Fibroblast of peridontal ligament (primary cell): ENCODE data around the gene KRT82.
"Not testable (repeated sequence)": the region's sequence is repeated elsewhere in the genome, so short reads cannot be mapped to it uniquely, and the experiment has no call there.

ENCODE experiments used
- DNase-seq: peaks from one replicate; pipeline ENCODE4 v3.0.0-alpha.2; 2010; ENCODE audit errors: extremely low read depth

The KRT82 gene

DNA sequence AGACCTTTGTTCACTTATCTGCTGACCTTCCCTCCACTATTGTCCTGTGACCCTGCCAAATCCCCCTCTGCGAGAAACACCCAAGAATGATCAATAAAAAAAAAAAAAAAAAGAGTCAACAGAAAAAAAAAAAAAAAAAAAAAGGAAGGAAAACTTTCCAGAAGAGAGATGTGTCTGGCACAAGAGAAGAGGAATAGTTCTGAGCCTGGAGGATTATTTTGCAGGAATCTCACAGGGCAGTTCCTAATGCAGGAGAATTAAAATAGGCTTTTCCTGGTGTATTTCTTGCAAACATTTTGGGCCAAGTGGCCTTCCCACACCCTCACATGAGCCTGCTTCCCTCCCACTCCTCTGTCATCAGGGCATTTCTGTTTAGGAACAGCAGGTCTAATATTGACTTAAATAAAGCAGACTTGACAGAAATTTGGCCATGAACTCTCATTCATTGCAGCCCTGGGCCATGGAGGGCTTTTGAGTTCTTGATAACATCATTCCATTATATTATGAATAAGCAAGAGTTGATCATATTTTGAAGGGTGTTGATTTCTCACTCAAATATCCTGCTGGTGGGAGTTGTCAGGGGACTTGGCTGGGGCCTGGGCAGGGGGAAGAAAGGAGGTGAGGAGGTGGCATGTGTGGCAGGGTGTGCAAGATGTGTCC lies 4.6 kb upstream of the KRT82 start:
- not testable (repeated sequence) for DNase-seq

DNA sequence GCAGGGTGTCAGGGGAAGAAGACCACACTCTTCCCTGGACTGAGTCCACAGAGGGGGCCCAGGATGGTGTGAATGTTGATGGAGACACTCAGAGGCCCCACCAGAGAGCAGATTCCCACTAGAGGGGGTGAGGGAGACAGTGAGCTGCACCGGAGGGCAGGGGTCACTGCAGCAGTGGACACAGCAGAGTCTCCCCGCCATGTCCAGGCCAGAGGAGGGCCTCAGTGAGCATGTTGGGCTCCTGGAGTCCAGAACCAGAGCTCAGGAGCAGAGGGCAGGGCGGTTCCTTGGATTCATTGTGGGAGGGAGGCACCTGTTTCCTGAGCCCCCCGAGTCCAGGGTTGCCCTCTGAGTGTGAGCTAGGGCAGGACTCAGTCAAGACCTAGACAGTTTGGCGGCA lies 1.8 kb upstream of the KRT82 start:
- DNase-seq, result no peak

DNA sequence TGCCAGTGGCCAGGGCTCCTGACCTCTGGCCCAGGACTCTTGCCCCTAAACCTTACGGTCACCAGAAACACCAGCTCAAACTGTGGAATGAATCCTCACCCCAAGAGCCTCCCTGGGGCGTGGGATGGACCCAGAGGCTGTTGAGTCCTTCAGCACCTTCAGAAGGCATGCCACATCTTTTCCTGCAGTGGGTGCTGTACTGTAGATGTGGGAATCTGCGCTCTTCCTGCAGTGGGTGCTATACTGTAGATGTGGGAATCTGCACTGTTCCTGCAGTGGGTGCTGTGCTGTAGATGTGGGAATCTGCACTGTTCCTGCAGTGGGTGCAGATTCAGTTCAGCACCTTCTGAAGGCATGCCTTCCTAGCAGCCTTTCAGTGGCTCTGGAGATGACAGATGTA lies 1.2 kb downstream of the KRT82 start:
- DNase-seq, result no peak

DNA sequence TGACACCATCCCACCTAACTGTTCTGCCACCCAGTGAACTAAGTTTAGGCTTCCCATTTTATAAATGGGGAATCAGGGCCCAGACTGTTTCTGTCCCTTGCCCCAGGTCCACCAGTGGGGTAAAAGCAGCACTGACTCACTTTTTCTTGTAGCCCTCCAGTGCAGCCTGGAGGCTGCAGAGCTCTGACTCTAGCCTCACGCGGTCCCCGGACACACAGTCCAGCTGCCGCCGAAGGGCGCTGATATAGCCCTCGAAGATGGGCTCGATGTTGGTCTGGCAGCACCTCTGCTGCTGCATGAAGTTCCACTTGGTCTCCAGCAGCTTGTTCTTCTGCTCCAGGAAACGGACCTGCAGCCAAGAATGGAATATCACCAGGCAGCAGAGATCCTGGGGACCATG lies 2.6 kb downstream of the KRT82 start:
- no peak for DNase-seq

DNA sequence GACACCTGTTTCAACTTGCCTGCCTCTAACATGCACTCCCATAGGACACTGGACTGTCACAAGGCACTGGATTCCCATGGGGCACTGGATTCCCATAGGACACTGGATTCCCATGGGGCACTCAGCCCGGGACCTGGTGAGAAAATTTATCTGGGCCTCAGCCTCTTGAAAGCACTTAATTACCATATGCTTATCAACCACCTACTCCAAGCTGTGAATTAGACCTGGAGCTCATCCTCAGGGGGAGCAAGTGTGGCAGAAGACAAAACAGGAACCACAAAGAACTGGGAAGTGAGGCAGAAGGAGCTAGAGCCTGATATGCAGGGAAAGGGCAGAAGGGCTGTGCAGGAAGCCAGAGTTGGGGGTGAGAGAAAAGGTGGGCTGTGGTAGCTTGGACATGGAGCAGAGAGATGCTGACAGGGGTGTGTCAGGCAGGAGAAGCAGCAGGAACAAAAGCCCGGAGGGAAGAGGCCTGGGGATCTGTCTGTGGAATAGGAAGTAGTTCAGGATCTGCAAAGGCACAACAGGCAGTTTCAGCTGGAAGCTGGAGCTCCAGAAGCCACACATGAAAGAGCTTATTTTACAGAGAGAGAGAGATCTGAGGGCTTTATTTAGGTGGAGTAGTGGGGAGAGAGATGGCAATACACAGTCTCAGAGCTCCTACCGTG lies 3.1 kb downstream of the KRT82 start:
- no peak for DNase-seq

- no peak for DNase-seq
Measured at GRCh38 chr12:52402377-52402776, 3.8 kb downstream of the KRT82 start.

DNA sequence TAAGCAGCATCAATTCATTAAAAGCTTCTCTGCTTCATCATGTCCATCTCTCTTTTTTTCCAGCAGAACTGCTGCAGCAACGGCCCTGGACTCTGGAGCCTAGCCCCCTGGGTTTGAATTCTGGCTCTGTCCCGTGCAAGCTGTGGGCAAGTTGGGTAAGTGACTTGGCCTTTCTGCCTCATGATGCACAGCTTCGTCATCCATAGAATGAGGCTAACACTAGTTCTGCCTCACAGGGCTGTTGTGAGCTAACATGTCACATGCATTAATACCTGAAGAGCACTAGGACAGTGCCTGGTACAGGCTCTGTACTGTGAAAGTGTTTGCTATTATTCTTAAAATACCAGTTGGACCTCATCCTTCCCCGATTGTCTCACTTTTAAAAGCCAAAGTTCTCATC lies 4.2 kb downstream of the KRT82 start:
- DNase-seq, result no peak

GRCh38 chr12:52401526-52401925 lies 4.6 kb downstream of the KRT82 start:
- DNase-seq, result no peak

- no peak for DNase-seq
Measured at GRCh38 chr12:52400906-52401305, 5.2 kb downstream of the KRT82 start.

DNA sequence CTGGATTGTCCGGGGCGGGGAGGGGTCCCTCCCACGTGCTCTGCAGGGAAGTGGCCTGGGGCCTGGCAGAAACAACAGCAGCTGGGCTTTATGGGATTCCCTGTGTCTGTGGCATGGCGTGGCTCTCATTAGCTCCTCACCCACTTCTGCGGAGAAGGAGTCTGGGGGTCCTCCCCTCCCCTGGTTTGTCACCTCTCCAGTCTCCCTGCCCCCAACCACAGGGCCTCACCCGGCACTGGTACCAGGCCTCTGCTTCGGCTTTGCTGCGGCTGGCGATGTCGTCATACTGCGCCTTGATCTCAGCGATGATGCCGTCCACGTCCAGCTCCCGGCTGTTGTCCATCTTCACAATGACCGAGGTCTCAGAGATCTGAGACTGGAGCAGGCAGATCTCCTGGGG lies 6.4 kb downstream of the KRT82 start:
- DNase-seq, result no peak

GRCh38 chr12:52398176-52398575 lies 8.0 kb downstream of the KRT82 start:
- DNase-seq, result no peak

GRCh38 chr12:52396656-52397055 lies 9.5 kb downstream of the KRT82 start:
- no peak for DNase-seq

DNA sequence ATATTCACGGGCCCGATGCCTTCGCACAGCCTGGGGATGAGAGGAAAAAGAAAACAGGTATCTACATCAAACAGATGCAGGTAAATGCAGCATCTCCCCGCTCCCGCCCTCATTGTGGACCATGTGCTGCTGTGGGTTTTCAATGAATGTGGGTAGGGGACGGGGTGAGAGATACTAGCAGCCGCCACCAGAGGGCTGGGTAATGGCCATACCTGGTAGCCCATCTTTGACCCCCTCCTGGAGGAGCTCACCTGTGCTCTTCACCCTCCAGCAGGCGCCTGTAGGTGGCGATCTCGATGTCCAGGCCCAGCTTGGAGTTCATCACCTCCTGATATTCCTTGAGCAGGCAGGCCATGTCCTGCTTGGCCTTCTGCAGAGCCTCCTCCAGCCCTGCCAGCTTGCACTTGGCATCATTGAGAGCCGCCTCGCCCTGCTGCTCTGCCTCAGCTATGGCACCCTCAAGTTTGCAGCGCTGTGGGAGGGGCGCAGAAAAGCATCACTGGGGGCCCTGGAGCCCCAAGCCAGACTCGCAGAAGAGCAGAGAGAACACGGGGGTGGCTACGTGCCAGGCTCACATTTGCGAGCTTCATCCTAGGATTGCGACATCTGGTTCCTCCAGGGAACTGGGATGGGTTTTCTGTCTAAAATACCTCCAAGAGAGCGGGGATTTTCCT lies 10.2 kb downstream of the KRT82 start:
- DNase-seq, result no peak

- no peak for DNase-seq
Measured at GRCh38 chr12:52394836-52395405, 11.2 kb downstream of the KRT82 start.

- DNase-seq, result no peak
Measured at GRCh38 chr12:52392465-52393007, 13.6 kb downstream of the KRT82 start.

DNA sequence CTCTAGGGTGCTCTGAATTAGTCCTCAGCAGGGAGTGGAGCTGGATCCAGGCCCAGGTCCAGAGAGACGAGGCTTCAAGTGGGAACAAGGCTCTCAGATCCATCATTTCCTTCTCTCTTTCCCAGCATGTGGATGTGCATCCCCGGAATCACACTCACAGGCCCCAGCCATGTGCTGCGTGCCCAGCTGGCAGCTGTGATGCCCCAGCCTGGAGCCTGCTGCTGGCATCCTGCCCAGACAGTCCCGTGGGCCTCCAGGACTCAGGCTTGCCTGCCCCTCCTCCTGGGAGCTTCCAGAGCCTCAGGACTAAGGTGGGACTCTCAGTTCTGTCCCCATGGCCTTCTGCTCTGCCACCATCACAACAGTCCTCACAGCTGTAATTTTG lies 14.5 kb downstream of the KRT82 start:
- DNase-seq, result no peak

- DNase-seq, result no peak
Measured at GRCh38 chr12:52390739-52391617, 15.2 kb downstream of the KRT82 start.

DNA sequence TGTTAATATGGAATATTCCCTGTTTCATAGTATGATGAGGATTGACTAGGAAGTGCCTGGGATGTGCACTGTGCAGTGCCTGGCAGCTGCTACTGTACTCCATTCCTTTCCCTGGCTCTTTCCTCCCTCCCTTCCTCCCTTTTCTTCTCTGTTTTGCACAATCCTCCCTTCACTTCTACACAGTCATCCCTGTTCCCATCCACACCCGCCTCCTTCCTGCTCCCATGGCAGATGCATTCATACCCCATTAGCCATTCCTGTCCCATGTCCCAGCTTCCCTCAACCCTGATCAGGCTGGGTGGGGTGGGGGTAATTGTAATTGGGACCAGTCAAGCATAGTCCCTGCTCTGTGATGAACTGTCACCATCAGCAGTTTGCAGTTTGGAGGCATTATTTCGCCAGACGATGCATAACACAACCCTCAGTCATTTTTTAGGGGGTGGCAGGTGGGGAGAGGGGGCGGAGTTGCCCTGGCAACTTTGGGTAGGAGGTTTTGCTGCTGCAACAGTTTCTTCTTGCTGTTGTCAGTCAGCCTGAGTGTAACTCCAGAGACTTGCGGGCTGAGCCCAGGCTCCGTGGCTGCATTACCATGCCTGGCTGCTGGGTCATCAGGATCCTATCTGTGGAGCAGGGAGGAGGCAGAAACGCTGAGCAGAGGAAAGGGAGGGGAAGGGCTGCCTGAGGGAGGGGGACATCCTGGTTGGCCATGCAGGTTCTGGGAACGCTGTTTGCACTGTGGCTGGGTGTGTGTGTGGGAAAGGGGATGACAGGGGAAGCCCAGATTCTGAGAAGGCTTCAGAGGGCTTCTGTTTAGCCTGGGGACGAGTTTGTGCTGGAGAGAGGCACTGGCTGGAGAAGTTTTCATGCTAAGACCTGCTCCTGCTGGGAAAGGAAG lies 16.6 kb downstream of the KRT82 start:
- DNase-seq, result no peak

DNA sequence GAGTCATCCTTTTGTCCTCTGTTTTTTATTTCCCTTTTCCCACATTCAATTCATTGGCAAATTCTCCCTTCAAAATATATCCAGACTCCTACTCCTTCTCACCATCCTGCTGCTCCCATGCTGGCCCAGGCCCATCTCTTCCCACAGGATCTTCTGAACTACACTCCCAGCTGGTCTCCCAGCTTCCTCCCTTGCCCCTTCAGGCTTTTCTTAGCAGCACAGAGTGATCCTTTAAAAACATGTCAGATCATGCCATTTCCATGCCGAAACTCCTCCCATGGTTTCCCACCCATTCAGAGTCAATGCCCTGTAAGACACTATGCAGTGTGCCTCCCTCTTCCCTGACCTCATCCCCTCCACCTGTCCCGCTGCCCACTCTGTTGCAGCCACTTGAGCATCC lies 18.3 kb downstream of the KRT82 start:
- no peak for DNase-seq

GRCh38 chr12:52385226-52385702 lies 20.9 kb downstream of the KRT82 start, which contains the start of gene KRT84:
KRT84 (minus strand) TSS chr12:52385652; CDS start chr12:52385585, 67 bp downstream.
- DNase-seq, result no peak
